Sigmoid colon (tissue), 7 donors: ENCODE data around the gene CDCA5. TPM values are rescaled to one million over a fixed set of nuclear protein-coding genes. Genes with fewer than 3 reads are reported as not detected.

ENCODE experiments used
- DNase-seq: peaks from one replicate; pipeline ENCODE4 v3.0.0-alpha.2; 2019
- H3K27ac ChIP-seq, 4 donors: fragments of 200-600 bp; sonication (generic); one replicate each; pipeline ENCODE4 v1.5.1; 2016 to 2019; ENCODE audit warnings: mild to moderate bottlenecking in 1 of 4
- H3K27me3 ChIP-seq, 3 donors: fragments of 200-600 bp; sonication (generic); one replicate each; pipeline ENCODE4 v1.5.1; 2019; ENCODE audit warnings: mild to moderate bottlenecking in 1 of 3
- H3K36me3 ChIP-seq, 4 donors: fragments of 200-600 bp; sonication (generic); one replicate each; pipeline ENCODE4 v1.5.1; 2016 to 2019
- H3K4me1 ChIP-seq, 4 donors: fragments of 200-600 bp; sonication (generic); one replicate each; pipeline ENCODE4 v1.5.1; 2017 to 2019
- H3K4me3 ChIP-seq, 4 donors: fragments of 200-600 bp; sonication (generic); one replicate each; pipeline ENCODE4 v1.5.1; 2017 to 2019; ENCODE audit warnings: mild to moderate bottlenecking in 2 of 4, moderate library complexity in 1 of 4
- H3K9me3 ChIP-seq, 4 donors: fragments of 200-600 bp in 3 of 4; sonication (generic) in 3 of 4; one replicate each; pipeline versions ENCODE4 v1.5.1 to v1.6.1; 2013 to 2019
- CTCF ChIP-seq, 4 experiments: fragments of 450-650 bp in 3 of 4; fragments of 200-600 bp in 1 of 4; IDR thresholded peaks; one replicate each; pipeline ENCODE4 v1.5.1; 2016 to 2019; ENCODE audit warnings: antibody characterized with exemption in 4 of 4, mild to moderate bottlenecking in 3 of 4, moderate library complexity in 2 of 4
- EP300 ChIP-seq, 4 donors: sonication (generic); formaldehyde crosslinking; IDR thresholded peaks; one replicate each; pipeline ENCODE4 v1.6.1; 2017; ENCODE audit warnings: antibody characterized with exemption in 4 of 4
- POLR2A ChIP-seq, 2 donors: fragments of 450-650 bp; IDR thresholded peaks; one replicate each; pipeline ENCODE4 v1.6.1; 2016; ENCODE audit warnings: antibody characterized with exemption in 2 of 2, mild to moderate bottlenecking in 2 of 2, moderate library complexity in 2 of 2
- POLR2AphosphoS5 ChIP-seq, 4 donors: sonication (generic); formaldehyde crosslinking; IDR thresholded peaks; one replicate each; pipeline ENCODE4 v1.6.1; 2017; ENCODE audit warnings: antibody characterized with exemption in 4 of 4
- WGBS, 2 donors: extraction: QIAGEN DNeasy Blood & Tissue Kit; methylation state at CpG; one replicate each; pipeline ENCODE4 v1.1.7; 2013; 5-methylcytosine and 5-hydroxymethylcytosine counted together
- intact Hi-C: fragments of 100-400 bp; cut with DNase I; formaldehyde crosslinking; loops from one replicate; pipeline ENCODE4 v1.15.1; 2023
- polyA plus RNA-seq, 3 donors: library from polyadenylated mRNA; stranded (reverse); fragments of 200-250 nt; gene quantifications; one replicate each; pipeline ENCODE4 v1.2.3, GENCODE V29; 2013
- total RNA-seq, 4 donors: library from RNA; depleted of rRNA; stranded (reverse); fragments of >200 nt; gene quantifications; one replicate each; pipeline ENCODE4 v1.1.0, GENCODE V29; 2016
- donor health status: healthy with polysubstance abuse.
- donor health status: Bipolar disorder and iron deficiency.
- donor health status: healthy.

Gene CDCA5
- total and polyA plus RNA-seq, 7 donors: 0.33 to 21.5 (median 4.6) TPM; not detected in 1

GRCh38 chr11:65103476-65103875 is 19.6 kb upstream of the CDCA5 start:
- no peaks in the 10 kb centered on the region for H3K4me1 ChIP-seq
- H3K9me3 ChIP-seq: no peaks in the 10 kb centered on the region
- H3K27ac ChIP-seq: no peak overlapping the region
- no peak for DNase-seq
- H3K36me3 ChIP-seq: peaks cover 8 to 32% (median 10%) of the 10 kb centered on the region in 4 donors
- H3K4me3 ChIP-seq: no peak overlapping the region
- intact Hi-C loops: no loop called here
- H3K27me3 ChIP-seq: no peaks in the 10 kb centered on the region
- no peak for TF ChIP-seq EP300 (IDR thresholded peaks at IDR 0.05)
- no peak for TF ChIP-seq POLR2A (IDR thresholded peaks at IDR 0.05)
- no peak for TF ChIP-seq POLR2AphosphoS5 (IDR thresholded peaks at IDR 0.05)
- TF ChIP-seq CTCF (IDR thresholded peaks at IDR 0.05): no peak

- H3K9me3 ChIP-seq: no peaks in the 10 kb centered on the region
- intact Hi-C loops: no loop called here
- TF ChIP-seq POLR2AphosphoS5 (IDR thresholded peaks at IDR 0.05) (no peak), EP300 (IDR thresholded peaks at IDR 0.05) (no peak), POLR2A (IDR thresholded peaks at IDR 0.05) (no peak), CTCF (IDR thresholded peaks at IDR 0.05) (no peak)
- H3K36me3 ChIP-seq: peaks cover 0 to 28% (median 1%) of the 10 kb centered on the region in 4 donors
- WGBS, 2 donors: 68 to 86% methylated on average over 8 of the region's 8 CpGs
- no peaks in the 10 kb centered on the region for H3K27me3 ChIP-seq
- no peak overlapping the region for H3K27ac ChIP-seq
- no peak for DNase-seq
- H3K4me3 ChIP-seq: no peak overlapping the region
- peaks cover 0 to 2% (median under 1%) of the 10 kb centered on the region in 4 donors for H3K4me1 ChIP-seq
These were observed 18.6 kb upstream of the CDCA5 start for GRCh38 chr11:65102142-65103095.

- H3K36me3 ChIP-seq: peaks cover 0 to 23% (median 1%) of the 10 kb centered on the region in 4 donors
- no peak for TF ChIP-seq EP300 (IDR thresholded peaks at IDR 0.05)
- no peak for TF ChIP-seq POLR2AphosphoS5 (IDR thresholded peaks at IDR 0.05)
- TF ChIP-seq CTCF (IDR thresholded peaks at IDR 0.05): no peak
- TF ChIP-seq POLR2A (IDR thresholded peaks at IDR 0.05): no peak
- WGBS, 2 donors: 90 to 94% methylated on average over 6 of the region's 6 CpGs
- intact Hi-C loops: no loop called here
- H3K27ac ChIP-seq: no peak overlapping the region
- peaks cover 0 to 12% (median 10%) of the 10 kb centered on the region in 4 donors for H3K4me1 ChIP-seq
- DNase-seq: no peak
- no peak overlapping the region for H3K4me3 ChIP-seq
- H3K9me3 ChIP-seq: no peaks in the 10 kb centered on the region
- no peaks in the 10 kb centered on the region for H3K27me3 ChIP-seq
These were observed 17.0 kb upstream of the CDCA5 start for GRCh38 chr11:65100674-65101350.

- intact Hi-C loops: loop anchor here (1.0 to 5.0 kb wide), 3 partner anchors 13 to 85 kb away; partner anchors contain the start of genes ARL2, CDCA5, TM7SF2 and ZFPL1
- peak overlapping the region; percentile 90 to 95 (median 93) for H3K27ac ChIP-seq
- H3K27me3 ChIP-seq: no peaks in the 10 kb centered on the region
- WGBS, 2 donors: 19 to 53% methylated on average over 8 of the region's 8 CpGs
- peaks cover 0 to 16% (median 13%) of the 10 kb centered on the region in 4 donors for H3K4me1 ChIP-seq
- DNase-seq: no peak
- H3K36me3 ChIP-seq: peaks cover 0 to 12% (median 1%) of the 10 kb centered on the region in 4 donors
- TF ChIP-seq POLR2AphosphoS5 (IDR thresholded peaks at IDR 0.05) (no peak), POLR2A (IDR thresholded peaks at IDR 0.05) (no peak), CTCF (IDR thresholded peaks at IDR 0.05) (no peak), EP300 (IDR thresholded peaks at IDR 0.05) (no peak)
- no peaks in the 10 kb centered on the region for H3K9me3 ChIP-seq
- peak overlapping the region; percentile 84 to 97 (median 91) for H3K4me3 ChIP-seq
These were observed 13.1 kb upstream of the CDCA5 start for GRCh38 chr11:65096926-65097325.
